Stimulated activated CD8-positive, alpha-beta memory T cell treated with anti-CD3 and anti-CD28 coated beads, Interleukin-4, amount 100 ng/mL, for 1 hour (primary cell): ENCODE data around the gene AKT3.

Experiments
- DNase-seq, 2 donors: peaks; one replicate each; pipeline ENCODE4 v3.0.0-alpha.2; 2020; ENCODE audit warnings: low read depth in 2 of 2, low spot score in 1 of 2

AKT3 gene

DNA sequence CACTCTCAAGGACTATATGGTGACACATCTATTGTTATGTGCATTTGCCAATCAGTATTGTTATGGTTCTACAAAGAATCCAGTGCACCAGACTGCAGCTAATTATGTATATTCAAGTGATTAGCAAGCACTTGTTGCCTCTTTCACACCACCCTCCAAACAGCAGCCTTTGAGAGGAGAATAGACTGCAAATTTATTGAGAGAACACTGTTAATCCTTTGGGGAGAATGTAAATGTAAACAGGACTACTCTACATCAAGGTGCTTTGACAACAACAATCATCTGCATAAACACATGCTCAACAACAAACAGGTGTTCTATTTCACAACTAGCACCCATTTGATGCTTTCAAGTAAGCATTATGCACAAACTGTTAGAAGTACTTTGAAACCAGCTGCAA, 117.4 kb downstream of the AKT3 start:
- no peak for DNase-seq

DNA sequence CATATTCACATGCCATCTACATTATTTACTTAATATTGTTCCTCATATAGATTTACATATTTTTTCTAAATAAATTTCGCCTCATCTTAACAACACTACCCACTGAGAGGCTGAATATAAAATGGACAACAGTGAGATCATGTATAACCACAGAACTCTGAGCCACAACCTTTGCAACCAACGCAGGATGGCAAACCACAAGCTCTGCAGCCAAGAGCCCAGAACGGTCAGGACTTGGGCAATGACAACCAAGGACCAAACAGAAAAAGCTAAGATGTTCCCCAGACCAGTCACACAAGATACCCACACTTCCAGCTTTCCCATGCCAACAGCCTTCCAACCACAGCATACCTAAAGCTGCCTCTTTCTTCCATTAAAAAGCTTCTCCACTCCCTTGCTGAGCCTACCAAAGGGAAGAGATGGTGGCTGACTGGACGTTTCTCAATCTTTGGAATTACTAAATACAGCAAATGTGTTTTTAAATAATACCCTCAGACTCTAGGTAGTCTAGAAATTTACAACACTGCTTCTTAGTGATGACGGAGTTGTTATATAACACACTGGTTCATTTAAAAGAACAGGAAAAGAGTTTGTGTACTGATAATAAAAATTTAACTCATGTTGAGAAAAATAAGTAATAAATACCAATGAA, 117.9 kb downstream of the AKT3 start:
- no peak for DNase-seq

DNA sequence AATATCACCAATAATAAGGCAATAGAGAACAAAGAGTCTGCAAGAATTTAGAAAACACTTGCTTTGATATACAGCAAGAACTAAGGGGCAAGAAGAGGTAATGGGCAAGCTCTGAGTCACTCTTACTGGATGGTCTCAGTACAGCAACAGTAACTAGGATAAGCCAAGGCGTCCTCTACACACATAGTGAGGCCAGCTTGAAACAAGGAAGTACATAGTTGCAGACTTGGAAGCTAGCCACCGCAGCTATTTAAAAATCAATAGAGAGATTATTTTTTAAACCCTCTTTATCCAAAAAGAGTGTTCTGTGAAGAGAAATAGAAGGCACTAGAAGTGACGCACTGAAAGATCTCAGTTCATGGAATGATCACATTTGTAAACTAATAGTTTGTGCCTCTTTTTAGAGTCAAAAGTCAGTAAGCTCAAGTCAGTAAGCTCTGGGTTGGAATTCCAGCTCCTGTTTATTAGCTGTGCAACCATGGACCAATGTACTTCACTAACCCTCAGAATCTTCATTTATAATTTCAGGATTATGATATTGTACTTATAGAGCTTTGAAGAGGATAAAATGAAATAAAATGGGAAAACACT, 118.6 kb downstream of the AKT3 start:
- DNase-seq = no peak

DNA sequence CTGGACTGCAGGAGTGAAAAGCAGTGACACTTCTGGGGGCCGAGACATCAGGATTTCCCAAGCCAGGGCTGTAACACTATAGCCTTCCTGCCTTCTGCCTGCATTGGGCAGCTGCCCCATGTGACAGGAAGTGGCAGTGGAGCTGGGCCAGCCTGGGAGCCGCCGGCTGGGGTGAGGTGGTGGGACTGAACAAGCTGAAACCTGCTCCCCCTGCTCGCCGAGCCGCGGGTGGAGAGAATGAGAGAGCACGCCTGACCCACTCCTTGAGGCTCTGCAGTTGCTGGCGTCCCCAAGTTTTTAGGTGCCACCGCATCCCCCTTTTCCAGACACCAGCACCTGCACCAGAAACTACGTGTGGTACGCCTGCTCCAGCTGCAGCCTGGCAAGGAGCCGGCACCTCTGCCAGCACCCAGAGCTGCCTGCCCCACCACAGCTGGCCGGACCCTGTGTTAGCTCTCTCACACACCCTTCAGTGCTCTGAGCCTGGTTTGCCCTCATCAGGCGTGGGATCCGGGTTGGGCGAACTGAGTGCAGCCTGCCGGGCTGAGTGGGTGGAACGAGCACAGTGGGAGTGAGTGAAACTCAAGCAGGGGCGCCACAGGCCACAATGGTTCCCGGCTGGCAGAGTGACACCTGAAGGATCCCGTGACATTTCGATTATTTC, 119.4 kb downstream of the AKT3 start:
- no peak for DNase-seq

DNA sequence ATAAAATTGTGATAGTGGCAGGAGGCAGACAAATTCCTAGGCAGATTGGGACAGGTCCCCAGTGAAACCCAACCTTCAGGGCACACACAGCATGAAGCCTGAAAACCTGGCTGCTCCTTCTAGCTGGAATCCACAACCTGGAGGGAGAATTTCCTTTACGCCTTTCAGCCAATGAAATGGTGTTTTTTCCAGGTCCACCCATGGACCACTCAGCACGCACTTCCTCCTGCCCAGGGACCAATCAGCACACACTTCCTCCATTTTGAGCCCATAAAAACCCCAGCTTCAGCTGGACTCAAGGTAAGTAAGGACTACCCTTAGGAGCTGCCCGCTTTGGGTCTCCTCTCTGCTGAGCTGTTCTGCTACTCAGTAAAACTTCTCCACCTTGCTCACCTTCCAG, 120.1 kb downstream of the AKT3 start:
- no peak for DNase-seq

DNA sequence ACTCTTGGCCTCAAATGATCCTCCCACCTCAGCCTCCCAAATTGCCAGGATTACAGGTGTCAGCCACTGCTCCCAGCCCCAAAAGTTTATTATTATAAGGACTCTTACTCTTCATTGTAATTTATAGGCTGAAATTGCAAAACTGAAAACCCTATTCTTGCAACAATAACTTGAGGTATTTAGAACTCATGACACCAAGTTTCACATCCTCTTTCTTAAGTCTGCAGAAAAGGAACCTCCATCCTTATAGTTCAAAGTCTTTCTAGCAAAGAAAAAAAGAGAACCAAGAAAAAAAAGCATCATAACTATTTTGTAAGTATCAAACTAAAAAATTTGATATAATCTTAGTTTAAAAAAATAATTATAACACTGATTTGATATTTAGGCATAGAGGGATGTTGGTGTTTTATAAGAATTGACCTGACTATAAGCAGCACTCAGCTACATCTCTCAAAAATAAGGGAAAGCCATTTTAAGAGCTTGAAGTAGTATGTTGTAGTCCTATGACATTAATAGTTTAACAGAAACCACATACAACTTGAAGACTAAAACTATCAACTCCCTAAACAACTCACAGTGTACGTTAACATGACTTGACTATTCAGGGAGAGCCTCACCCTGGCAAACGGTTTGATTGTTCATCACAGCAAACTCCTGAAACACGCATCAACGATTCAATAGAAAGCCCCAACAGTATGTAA, 122.4 kb downstream of the AKT3 start:
- no peak for DNase-seq

DNA sequence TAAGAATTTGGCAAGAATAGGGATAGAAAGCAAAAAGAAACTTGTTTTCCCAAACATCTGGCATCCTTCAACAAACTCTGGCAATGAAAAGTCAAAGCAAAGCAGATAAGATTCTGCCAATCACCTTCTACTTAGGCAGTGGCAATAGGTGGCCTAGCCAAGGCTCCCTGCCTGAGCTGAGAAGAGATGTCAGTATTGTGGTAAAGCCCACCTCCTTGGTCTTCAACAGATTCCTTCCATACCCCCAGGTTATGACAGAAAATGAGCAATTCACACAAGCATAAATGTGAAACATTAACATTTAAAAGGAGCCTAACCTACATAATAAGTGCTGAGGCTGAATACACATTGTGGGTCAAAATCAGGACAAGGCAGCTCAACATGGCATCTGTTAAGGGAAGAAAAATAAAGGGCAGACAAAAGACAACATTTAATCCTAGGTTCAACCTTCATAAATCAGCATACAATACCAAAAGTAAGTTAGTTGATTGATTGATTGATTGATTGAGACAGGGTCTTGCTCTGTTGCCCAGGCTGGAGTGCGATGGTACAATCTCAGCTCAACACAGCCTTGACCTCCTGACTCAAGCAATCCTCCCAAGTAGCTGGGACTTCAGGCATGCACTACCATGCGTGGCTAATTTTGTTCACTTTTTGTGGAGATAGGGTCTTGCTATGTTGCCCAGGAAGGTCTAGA, 123.1 kb downstream of the AKT3 start:
- DNase-seq = no peak

DNA sequence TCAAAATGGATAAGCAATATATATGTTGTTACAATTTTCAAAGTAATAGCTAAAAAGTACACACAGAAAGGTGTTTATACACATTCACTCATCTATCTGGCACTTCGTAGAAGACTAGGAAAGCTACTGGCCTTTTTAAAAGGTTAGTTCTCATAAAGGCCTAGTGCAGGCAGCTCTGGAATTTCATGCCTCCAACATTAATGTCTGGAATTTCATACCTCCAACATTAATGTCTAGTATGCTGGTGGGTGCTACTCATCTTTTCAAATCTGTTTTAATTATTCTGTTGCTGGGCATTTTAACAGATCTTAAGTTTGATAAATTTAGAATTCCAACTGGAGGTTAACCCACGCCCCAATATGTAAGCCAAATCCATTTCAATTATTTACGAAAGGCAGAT, 124.2 kb downstream of the AKT3 start:
- DNase-seq = no peak

DNA sequence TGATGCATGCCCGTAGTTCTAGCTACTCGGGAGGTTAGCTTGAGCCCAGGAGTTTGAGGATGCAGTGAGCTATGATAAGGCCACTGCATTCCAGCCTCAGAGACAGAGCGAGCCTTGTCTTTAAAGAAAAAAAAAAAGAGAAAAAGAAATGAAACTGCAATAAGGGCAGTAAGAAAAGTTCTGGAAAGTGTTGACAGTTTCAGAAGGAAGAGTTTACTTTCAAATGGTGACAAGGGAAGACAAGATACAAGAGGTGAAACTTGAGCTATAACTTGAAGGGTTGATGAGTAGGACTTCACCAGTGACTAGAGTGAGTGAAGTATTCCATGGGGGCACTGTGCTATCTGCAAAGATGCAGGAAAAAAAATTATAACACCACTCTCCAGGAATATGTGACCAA, 125.0 kb downstream of the AKT3 start:
- DNase-seq = no peak

DNA sequence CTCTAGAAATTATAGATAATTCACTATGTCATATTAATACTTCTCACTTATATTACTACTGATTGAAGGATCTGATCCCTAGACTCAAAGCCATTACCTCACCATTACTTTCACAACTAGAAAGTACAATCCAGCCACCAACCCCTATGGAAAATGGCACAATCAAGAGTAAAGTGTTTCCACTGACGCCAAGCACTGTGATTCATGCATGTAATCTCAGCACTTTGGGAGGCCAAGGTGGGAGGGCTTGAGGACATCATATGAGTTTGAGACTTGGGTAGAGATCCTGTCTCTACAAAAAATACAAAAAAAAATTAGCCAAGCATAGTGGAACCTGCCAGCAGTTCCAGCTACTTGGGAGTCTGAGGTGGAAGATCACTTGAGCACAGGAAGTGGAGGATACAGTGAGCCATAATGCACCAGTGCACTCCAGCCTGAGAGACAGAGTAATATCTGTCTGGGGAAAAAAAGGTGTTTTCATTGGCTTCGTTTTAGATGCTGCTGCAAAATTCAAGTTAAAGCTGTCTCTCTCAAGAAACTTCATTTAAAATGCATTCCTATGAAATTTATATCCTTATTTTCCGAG, 126.5 kb downstream of the AKT3 start:
- no peak for DNase-seq

DNA sequence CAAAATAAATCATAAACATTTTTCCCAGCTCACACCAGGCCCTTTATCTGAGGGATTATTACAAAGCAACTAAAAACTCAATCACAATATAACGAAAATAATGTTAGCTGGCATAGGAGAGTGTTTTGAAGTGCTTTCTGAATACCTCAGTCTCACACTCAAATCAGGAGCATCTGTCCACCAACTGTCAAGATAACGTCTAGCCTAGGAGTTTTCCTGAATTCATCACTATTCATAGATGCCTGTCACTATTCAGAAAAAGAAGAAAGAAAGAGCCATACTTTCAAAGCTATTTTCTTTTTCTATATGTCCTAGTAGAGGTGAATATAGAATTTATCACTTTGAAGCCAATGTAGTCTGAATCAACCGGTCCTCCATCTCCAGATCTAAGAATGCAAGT, 127.0 kb downstream of the AKT3 start:
- DNase-seq = no peak

DNA sequence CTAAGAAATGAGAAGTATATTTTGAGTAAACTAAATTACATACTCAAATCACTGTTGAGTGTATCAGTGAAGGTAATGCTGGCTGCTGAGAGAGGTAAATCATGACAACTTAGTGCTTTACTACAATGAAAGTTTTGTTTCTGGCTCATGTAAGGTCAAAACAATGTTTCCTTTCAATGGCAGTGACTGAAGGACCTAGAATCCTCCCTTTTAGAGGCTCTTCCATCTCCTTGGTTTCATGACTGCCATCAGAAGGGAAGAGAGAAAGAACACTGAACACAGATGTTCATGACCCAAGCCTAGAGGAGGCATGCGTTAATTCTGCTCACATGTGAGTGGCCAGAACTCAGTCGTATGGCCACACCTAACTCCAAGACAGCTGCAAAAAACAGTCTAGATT, 130.6 kb downstream of the AKT3 start:
- DNase-seq = no peak

DNA sequence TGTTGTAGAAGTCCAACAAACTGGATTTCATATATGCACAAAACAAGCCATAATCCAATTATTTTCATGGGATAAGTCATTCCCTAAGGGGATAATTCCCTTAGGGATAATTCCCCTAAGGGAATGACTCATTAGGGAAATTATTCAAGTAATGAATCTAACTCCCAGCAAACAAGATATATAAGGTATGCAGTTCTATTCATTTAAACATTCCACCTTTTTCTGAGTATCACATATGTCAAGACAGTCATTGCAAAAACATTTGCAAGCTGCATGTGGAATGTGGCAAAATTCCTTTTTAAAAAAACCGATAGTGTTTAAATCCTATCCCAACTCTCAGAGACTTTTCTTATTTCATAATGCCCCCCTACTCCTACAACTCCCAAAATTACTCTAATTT, 131.2 kb downstream of the AKT3 start:
- DNase-seq = no peak

DNA sequence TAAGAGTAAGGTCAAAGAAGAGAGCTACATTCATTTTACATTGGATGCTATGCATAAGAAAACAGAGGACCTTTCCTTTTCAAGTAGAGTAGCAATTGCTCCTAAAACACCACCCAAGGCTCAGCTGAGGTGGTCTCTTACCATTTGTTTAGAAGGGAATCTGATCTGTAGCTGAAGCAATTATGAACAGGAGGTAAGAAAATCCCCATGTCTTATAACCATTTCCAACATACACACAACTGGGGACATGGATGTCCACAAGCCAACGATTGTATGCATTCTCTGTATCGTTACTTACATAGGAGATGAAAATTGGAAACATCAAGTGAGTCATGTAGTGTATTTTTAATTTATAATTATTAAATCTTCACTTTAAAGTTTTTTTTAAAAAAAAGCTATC, 132.0 kb downstream of the AKT3 start:
- DNase-seq = no peak

DNA sequence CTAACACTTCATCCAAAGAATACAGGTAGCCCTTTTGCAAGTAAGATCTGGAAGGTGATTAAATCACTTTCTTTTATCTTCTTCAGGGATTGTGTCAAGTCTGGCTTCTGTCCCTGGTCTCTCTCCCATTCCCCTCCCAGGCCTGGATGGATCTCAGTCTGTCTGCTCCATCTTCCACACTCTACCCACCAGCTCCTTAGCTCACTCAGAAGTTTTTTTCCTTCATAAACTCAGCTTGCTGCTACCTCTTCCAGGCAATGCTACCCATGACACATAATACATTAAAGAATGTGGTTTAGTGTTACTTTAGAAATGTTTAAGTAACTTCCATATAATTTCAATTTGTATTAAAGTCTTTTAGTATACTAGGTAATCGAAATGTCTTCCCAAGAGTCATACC, 133.1 kb downstream of the AKT3 start:
- no peak for DNase-seq

DNA sequence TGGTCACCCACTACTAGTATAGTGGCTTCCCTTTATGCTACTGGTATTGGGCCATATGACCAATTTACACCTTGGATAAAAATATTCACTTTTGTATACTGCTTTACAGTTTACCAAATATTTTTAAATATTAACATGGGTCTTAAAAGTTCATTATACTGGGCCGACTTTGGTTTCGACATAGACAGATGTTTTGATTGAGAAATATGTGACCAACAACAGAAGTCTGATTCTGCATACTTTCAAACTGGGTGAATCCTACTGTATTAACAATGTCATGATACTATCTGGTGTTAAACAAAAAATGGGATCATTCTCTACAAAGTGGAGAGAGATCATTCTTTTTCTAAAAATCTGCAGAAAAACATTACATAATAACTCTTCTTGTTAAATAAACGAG, 134.8 kb downstream of the AKT3 start:
- no peak for DNase-seq

DNA sequence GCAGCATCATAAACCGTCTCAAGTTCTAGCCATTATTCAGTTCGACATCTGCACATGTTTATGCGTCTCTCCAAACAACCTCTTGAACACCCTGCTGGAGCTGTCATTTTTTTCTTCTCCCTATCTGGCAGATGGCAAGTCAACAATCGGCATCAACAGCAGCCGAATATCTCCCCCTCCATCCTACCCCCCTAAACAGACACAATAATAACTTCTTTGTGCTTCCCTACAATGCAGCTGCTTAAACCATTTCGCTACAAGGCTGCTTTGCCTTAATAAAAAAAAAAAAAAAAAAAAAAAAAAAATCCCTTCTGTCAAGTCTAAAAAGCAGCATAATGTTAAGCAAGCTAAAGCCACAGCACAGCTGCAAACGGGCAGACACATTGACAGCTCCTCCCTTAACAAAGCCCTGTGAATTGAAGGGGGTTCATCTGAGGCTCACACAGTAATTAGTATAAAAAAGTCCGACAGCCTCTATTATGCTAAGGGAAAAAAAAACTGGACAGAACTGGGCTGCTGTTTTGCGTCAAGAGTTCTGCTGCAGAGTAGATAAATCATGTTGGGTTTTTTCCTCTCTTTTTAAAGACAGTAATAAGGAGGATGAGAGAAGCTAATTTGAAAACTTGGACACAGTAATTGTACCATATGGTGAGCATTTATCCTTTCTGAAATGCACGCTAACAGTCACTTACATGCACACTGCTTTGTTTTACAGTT, 136.4 kb downstream of the AKT3 start:
- no peak for DNase-seq

DNA sequence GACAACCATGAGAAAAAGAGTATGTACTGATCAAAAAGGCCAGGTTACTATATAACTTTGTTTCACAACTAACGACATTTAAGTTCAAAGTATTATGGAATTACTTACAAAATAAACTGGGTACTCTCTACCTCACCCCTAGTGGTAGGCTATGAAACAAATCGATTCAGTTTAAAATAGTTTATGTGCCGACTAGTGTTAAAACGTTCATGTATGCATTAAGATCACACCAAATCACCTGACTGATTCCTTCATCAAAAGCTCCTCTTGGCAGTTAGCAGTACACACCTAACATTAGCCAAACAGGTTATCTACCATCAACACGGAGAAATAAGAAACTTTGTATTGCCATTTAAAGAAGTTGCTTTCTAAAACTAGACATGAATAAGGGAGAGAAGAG, 137.1 kb downstream of the AKT3 start:
- DNase-seq = no peak

DNA sequence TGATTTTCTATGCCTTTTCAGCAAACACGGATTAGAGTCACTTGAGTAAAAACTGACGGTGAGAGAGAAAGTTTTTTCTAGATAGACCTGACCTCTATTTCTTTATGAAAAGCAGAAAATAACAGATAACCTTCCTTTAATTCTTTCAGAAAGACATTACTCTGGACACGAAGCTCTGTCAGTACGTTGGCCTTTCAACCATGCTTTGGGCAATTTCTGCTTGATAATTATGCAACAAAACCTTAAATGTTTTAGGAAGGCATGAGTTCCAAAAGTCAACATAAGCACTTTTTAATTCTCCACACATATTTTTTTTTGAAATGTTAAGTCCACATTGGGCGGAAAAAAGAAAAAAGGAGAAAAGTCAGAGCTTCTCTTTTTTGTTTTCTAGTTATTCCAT, 137.8 kb downstream of the AKT3 start:
- DNase-seq = no peak

DNA sequence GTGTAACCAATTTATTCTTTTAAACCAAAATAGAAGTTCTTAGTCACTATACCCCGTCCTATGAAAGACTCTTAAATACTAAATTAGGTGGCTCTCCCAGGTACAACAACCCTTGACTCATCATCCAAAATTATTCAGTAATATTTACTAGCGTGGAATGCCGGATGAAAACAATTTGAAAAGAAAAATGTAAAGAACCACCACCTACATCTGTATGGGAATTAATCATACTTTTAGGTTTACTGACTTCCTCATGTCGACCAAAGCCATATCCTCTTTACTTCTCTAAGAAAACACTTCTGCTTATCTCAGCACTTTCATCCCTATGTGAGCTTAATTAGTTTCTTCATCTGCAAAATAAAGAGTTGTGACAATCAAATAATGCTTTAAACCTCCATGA, 139.6 kb downstream of the AKT3 start:
- DNase-seq = no peak

DNA sequence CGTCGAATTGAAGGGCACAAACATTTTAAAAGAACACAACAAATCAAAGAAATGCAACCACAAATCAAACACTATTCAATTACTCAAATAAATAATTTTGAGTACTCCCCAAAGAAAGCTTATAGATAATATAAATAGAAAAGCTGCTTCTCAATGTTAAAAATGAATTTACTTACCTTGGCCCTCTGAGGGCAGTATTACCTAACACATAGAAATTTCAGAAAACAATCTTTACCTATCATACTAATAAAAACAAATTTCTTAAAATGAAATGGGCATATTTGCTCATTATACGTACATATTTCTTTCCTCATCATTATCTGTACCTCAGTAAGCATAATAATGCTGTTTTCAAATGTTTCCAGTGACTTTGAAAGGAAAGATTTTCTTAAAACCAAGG, 141.8 kb downstream of the AKT3 start:
- no peak for DNase-seq
